HG03439 (cell line): ENCODE data around the gene CREG2.
"Not testable (repeated sequence)": the region's sequence is repeated elsewhere in the genome, so short reads cannot be mapped to it uniquely, and the experiment has no call there.

Source experiments
- ATAC-seq: cut with Tn5 transposase; IDR thresholded peaks from one replicate; pipeline ENCODE4 v1.9.1; 2021; ENCODE audit warnings: mild to moderate bottlenecking, moderate library complexity; ENCODE audit not compliant: unreplicated experiment

Gene CREG2

GRCh38 chr2:101375653-101376052, 11.7 kb downstream of the CREG2 start:
- ATAC-seq, result no peak

- ATAC-seq, result no peak
These were observed 12.3 kb downstream of the CREG2 start for GRCh38 chr2:101374821-101375561.

GRCh38 chr2:101372792-101373191, 14.5 kb downstream of the CREG2 start:
- no peak for ATAC-seq

- no peak for ATAC-seq
These were observed 15.7 kb downstream of the CREG2 start for GRCh38 chr2:101371636-101372035.

GRCh38 chr2:101369100-101369499, 18.2 kb downstream of the CREG2 start:
- no peak for ATAC-seq

GRCh38 chr2:101368376-101368775, 18.9 kb downstream of the CREG2 start:
- no peak for ATAC-seq

GRCh38 chr2:101367508-101367907, 19.8 kb downstream of the CREG2 start:
- no peak for ATAC-seq

- no peak for ATAC-seq
These were observed 22.4 kb downstream of the CREG2 start for GRCh38 chr2:101364878-101365277.

GRCh38 chr2:101362777-101363176, 24.5 kb downstream of the CREG2 start:
- no peak for ATAC-seq

GRCh38 chr2:101362316-101362715, 25.0 kb downstream of the CREG2 start:
- ATAC-seq, result no peak

GRCh38 chr2:101361522-101361921, 25.8 kb downstream of the CREG2 start:
- ATAC-seq, result no peak

- no peak for ATAC-seq
These were observed 26.2 kb downstream of the CREG2 start for GRCh38 chr2:101361121-101361520.

GRCh38 chr2:101360232-101360631, 27.1 kb downstream of the CREG2 start:
- no peak for ATAC-seq

GRCh38 chr2:101359410-101359954, 27.8 kb downstream of the CREG2 start:
- no peak for ATAC-seq

- no peak for ATAC-seq
These were observed 29.9 kb downstream of the CREG2 start for GRCh38 chr2:101357376-101357775.

- ATAC-seq, result no peak
These were observed 30.8 kb downstream of the CREG2 start for GRCh38 chr2:101356521-101356920.

- no peak for ATAC-seq
These were observed 31.2 kb downstream of the CREG2 start for GRCh38 chr2:101356055-101356454.

GRCh38 chr2:101355401-101356054, 31.8 kb downstream of the CREG2 start:
- no peak for ATAC-seq

GRCh38 chr2:101354420-101355311, 32.6 kb downstream of the CREG2 start:
- ATAC-seq, result no peak

GRCh38 chr2:101352631-101353030, 34.7 kb downstream of the CREG2 start:
- not testable (repeated sequence) for ATAC-seq

GRCh38 chr2:101351207-101351606, 36.1 kb downstream of the CREG2 start:
- ATAC-seq, result no peak
